Measurements from ENCODE around the gene CDH4.
"Not testable (repeated sequence)": the region's sequence is repeated elsewhere in the genome, so short reads cannot be mapped to it uniquely, and the experiment has no call there.

The CDH4 gene

GRCh38 chr20:61385296-61385695, 133.2 kb downstream of the CDH4 start:
- DNase-seq (ENCODE audit: low read depth, low spot score) = no peak

GRCh38 chr20:61385731-61386130, 133.7 kb downstream of the CDH4 start:
- no peak for DNase-seq (ENCODE audit: low read depth, low spot score)

GRCh38 chr20:61387204-61387953, 135.3 kb downstream of the CDH4 start:
- no peak for DNase-seq (ENCODE audit: low read depth, low spot score)

GRCh38 chr20:61387954-61388348, 135.9 kb downstream of the CDH4 start:
- no peak for DNase-seq (ENCODE audit: low read depth, low spot score)

- no peak for DNase-seq (ENCODE audit: low read depth, low spot score)
Observed at GRCh38 chr20:61389077-61389476, 137.0 kb downstream of the CDH4 start.

GRCh38 chr20:61391185-61391584, 139.1 kb downstream of the CDH4 start:
- DNase-seq (ENCODE audit: low read depth, low spot score) = no peak

- DNase-seq (ENCODE audit: low read depth, low spot score) = no peak
Observed at GRCh38 chr20:61391812-61392520, 139.9 kb downstream of the CDH4 start.

GRCh38 chr20:61394088-61394799, 142.2 kb downstream of the CDH4 start:
- no peak for DNase-seq (ENCODE audit: low read depth, low spot score)

- no peak for DNase-seq (ENCODE audit: low read depth, low spot score)
Observed at GRCh38 chr20:61396262-61396848, 144.3 kb downstream of the CDH4 start.

- no peak for DNase-seq (ENCODE audit: low read depth, low spot score)
Observed at GRCh38 chr20:61397146-61397545, 145.1 kb downstream of the CDH4 start.

GRCh38 chr20:61397790-61398189, 145.7 kb downstream of the CDH4 start:
- DNase-seq (ENCODE audit: low read depth, low spot score) = no peak

- no peak for DNase-seq (ENCODE audit: low read depth, low spot score)
Observed at GRCh38 chr20:61399433-61399832, 147.4 kb downstream of the CDH4 start.

GRCh38 chr20:61400499-61400898, 148.4 kb downstream of the CDH4 start:
- DNase-seq (ENCODE audit: low read depth, low spot score) = no peak

GRCh38 chr20:61404303-61404702, 152.2 kb downstream of the CDH4 start:
- DNase-seq (ENCODE audit: low read depth, low spot score) = no peak

- DNase-seq (ENCODE audit: low read depth, low spot score) = no peak
Observed at GRCh38 chr20:61405007-61405406, 152.9 kb downstream of the CDH4 start.

- DNase-seq (ENCODE audit: low read depth, low spot score) = not testable (repeated sequence)
Observed at GRCh38 chr20:61406773-61407172, 154.7 kb downstream of the CDH4 start.

- no peak for DNase-seq (ENCODE audit: low read depth, low spot score)
Observed at GRCh38 chr20:61407561-61407960, 155.5 kb downstream of the CDH4 start.

GRCh38 chr20:61408951-61409740, 157.1 kb downstream of the CDH4 start:
- DNase-seq (ENCODE audit: low read depth, low spot score) = no peak

GRCh38 chr20:61411743-61412142, 159.7 kb downstream of the CDH4 start:
- DNase-seq (ENCODE audit: low read depth, low spot score) = no peak

GRCh38 chr20:61413752-61414151, 161.7 kb downstream of the CDH4 start:
- no peak for DNase-seq (ENCODE audit: low read depth, low spot score)

- no peak for DNase-seq (ENCODE audit: low read depth, low spot score)
Observed at GRCh38 chr20:61414455-61414991, 162.5 kb downstream of the CDH4 start.
